HS-5 (cell line): ENCODE measurements around the gene GARIN5A.

ENCODE experiments used
- DNase-seq: peaks from one replicate; pipeline ENCODE4 v3.0.0-alpha.2; 2012; ENCODE audit warnings: low read depth

GARIN5A gene

DNA sequence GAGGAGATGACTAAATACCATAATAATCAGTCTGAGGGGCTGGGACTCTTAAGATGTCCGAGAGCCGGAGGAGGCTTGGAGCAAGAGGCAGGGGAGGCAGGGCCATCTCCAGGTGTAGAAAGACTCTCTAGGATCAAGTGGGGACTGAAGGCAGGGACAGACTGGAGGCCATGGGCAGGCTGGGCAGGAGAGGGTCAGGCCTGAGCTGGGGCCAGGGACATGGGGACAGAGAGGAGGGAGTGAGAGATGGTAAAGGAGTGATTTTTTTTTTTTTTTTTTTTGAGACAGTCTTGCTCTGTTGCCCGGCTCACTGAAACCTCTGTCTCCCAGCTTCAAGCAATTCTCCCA, 32.2 kb upstream of the GARIN5A start:
- DNase-seq, result no peak

- DNase-seq, result no peak
Measured at GRCh38 chr19:50507376-50507775, 30.7 kb upstream of the GARIN5A start.

- no peak for DNase-seq
Measured at GRCh38 chr19:50506700-50507099, 30.1 kb upstream of the GARIN5A start.

- no peak for DNase-seq
Measured at GRCh38 chr19:50505856-50506611, 29.4 kb upstream of the GARIN5A start.

DNA sequence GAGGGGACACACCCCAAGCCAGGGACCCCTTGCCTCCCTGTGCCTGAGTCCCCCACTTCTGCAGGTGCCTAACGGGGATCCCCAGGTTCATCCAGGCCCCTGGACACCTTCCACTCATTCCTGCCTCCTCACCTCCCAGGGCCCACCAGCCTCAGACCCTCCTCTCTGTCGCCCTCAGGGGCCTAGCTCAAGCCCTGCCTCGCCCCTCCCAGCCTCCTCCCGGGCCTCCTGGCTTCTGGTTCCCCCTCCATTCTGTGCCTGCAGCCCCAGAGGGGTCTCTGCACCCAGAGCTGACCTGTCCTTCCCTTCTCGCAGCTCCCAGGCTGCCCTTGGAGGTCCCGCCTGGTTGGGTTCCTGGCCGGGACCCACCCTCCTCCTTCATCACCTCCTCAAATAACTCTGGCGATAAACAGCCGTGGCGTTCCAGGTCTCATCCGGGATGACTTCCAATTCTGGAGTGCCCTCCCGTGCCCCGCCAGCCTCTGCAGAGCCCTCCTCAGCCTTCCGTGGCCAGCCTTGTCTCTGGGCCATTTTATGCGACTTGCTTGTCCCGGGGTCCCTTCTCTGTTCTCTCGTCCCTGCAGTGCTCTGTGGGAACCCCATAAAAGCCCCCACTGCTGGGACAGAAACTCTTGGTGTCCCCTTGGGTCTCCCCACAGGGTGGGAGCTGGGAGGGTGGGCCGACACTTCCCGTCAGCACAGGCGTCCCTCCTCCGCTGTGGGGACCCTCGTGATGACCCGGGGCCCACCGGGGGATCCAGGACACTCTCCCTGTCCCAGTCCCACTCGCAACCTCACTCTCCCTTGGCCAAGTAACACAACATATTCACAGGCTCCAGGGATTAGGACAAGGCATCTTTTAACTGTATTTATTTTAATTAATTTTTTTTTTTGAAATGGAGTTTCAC, 25.2 kb upstream of the GARIN5A start:
- no peak for DNase-seq

DNA sequence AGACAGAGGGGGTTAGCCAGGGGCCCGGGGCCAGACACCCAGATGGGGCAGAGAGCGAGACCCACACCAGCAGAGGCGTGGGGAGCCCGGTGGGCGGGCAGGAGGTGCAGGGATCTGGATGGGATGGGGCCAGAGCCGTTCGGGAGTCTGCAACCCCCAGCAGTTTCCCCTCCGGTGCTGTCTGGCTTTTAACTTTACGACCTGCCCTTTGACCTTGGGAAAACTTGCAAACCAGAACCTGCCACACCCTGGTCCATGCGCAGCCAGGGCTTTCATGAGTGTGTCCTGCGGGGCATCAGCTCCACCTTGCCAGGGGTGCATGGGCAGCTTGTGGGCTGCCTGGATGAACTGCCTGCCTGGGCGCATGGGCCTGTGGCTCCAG, 24.5 kb upstream of the GARIN5A start:
- DNase-seq, result no peak

DNA sequence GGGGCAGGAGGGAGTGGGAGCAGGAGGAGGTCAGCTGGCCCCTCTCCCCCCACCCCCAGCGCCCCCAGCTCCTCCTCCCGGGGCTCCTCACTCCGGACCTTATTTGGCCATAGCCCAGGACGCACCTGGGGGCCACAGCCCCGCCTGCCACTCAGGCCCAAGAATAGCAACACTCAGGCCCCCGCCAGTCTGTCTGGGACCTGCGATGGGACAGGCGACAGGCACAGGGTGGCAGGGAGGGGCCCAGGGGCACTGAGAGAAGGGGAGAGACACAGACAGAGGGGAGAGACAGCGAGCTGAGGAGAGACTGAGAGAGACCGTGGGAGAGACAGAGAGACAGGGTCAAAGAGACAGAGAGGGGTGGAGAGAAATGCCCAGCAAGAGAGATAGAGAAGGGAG, 24.1 kb upstream of the GARIN5A start:
- no peak for DNase-seq

GRCh38 chr19:50500060-50500752, 23.6 kb upstream of the GARIN5A start:
- DNase-seq, result no peak

DNA sequence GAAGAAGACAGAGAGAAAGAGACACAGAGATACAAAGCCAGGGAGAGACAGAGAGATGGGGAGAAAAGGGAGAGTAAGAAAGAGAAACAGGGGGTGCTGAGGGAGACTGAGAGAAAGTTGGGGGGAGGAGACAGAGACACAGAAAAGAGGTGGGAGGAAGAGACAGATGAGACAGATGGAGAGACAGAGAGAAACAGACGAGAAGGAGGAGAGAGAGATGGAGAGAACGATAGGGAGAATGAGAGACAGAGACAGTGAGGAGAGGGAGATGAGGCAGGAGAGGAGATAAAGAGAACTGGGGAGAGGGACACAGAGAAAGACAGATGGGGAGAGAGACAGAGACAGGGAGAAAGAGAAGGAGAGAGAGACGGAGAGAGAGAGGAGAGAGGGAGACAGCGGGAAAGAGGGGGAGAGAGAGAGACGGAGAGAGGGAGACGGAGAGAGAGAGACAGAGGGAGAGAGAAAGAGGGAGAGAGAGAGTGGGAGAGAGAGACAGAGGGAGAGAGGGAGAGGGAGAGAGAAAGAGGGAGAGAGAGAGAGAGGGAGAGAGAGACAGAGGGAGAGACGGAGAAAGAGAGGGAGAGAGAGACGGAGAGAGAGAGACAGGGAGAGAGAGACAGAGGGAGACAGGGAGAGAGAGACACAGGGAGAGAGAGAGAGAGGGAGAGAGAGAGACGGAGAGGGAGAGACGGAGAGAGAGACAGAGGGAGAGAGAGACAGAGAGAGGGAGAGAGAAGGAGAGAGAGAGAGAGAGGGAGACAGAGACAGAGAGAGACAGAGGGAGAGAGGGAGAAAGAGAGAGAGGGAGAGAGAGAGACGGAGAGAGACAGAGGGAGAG, 21.8 kb upstream of the GARIN5A start:
- DNase-seq, result no peak

DNA sequence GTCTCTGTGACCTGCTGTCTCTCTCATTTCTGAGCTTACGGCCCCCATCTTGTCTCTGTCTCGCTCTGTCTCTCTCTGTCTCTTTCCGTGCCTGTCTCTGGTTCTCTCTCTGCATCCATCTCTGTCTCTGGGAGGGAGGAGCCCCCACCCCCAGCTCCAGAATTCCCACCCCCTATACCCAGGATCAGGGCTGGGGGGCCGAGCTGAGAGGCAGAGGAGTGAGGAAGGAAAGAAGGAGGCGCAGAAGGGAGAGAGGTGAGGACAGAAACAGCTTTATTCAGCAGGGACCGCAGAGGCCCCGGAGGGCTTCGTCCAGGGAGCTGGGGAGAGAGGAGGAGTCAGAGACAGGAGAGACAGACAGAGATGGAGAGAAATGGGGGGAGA, 20.4 kb upstream of the GARIN5A start:
- no peak for DNase-seq

DNA sequence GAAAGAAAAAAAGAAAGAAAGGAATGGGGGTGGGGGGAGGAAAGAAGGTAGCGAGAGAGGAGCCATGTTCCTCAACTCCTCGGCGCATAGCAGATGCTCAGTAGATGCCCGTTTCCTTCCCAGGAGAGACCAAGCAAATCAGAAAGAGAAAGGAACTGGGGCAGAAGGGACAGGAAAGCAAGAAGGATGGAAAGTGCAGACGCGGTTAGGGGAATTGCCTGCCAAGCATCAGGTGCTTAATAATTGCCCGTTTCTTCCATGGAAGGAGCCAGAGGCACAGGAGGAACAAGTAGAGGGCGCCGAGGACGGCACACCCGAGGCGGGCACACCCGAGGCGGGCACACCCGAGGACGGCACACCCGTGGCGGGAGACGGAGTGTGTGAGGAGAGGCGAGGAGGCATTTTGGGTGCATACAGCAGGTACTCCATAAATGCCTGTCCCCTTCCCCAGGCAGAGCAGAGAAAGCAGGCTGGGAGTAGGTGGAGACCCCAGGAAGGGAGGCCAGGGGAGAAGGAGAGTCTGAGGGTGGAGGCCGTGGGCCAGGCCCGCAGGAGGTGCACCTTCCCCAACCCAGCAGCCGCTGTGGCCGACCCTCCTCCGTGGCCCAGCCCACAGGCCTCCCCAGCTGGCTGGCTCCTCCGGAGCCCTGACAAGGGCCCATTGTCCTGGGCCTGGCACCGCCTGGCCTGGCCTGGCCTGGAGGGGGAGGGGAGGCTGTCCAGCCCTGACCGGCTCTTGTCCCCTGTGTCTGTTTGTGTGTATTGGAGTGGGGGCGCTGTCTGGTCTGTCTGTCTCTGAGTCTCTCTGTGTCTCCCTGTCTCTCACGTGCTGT, 19.8 kb upstream of the GARIN5A start:
- DNase-seq, result no peak

DNA sequence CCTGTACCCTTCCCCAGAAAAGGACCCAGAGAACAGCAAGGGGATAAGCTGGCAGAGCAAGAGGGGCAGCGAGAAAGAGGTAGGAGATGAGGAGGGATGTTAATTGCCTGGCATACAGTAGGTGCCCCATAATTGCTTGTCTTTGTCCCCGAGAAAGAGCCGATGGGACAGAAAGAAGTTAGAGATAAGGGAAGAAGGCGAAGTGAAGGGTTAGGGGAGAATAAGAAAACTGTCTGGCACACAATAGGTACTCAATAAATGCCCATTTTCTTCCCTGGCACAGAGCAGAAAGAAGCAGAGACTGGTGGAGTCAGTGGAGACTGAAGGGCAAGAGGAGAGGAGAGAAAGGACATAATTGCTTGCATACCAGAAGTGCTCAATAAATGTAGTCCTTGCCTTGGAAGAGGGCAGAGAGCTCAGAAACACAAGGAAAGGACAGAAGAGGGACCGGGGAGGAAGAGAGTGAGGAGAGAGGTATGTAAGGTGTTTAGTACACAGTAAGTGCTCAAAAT, 18.4 kb upstream of the GARIN5A start:
- DNase-seq, result no peak

DNA sequence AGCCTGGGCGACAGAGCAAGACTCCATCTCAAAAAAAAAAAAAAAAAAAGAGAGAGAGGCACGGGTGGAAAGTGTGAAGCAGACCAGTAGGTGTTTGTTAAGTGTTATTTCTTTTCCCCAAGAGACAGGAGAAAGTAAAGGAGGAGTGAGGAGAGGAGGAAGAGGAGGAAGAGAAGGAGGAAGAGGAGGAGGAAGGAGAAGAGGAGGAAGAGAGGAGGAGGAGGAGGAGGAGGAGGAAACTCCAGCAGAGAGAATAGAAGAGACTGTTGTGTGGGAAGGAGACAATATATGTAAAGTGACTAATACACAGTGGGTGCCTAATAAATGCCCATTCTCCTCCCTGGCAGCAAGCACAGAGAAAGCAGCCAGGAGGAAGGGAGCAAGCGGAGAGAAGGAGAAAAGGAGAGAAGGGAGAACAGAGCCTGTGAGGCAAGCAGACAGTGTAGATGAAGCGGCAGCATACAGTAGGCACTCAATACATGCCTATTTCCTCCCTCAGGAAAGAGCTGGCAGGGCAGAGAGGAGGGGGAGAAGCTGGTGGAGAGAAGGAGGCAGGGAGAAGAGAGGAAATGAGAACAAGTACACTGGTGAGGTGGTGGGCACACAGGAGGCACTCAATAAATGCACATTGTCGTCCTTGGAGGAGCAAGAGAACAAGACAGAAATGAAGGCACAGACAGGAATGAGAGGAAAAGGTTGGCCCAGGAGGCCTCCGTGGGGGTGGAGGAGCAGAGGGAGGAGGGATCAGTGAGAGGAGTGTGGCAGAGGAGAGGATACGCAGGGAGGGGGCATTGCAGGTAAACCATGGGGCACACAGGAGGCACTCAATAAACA, 17.8 kb upstream of the GARIN5A start:
- DNase-seq, result no peak

DNA sequence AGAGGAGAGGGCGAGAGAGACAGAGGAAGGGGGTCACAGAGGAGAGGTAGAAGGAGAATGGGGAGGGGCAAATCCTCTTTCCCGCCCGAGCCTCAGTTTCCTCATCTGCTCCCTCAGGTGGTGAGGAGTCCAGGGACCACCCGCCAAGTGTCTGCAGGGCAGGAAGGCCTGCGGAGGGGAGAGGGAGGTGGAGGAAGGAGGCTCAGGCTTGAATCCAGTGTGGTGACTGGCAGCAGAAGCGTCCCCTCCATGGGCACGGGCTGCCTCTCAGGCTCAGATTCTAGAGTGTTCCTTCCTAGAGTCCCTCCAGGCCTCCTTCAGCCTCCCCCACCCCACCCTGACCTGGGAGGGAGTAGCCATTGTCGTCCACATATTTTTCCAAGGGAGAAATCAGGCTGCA, 16.5 kb upstream of the GARIN5A start:
- no peak for DNase-seq

- DNase-seq, result no peak
Measured at GRCh38 chr19:50492303-50493052, 15.8 kb upstream of the GARIN5A start.

DNA sequence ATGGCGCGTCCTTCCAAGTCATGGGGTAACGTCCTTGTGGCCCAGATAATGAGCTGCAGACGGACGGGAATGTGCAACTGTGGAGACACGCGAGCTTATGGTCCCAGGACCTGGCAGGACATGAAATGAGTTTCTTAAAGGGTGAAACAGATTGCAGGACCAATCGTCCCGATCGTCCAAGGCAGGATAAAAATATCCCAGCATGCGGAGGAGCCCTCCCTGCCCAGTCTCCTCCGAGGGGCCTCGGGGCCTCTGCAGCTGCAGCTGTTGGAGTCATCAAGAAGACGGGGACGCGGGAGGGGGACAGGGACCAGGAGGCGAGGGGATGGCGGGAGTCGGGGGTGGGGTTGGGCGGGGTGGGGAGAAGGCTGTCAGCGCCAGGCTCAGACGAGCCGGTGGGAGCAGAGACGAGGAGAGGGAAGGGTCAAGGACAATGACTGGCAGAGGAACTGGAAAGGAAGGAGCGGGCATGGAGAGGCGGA, 14.4 kb upstream of the GARIN5A start:
- no peak for DNase-seq

- no peak for DNase-seq
Measured at GRCh38 chr19:50490411-50490811, 13.8 kb upstream of the GARIN5A start.

GRCh38 chr19:50489461-50490011, 12.9 kb upstream of the GARIN5A start:
- no peak for DNase-seq
